ENCODE measurements around the gene EXOC3L1. TPM values are rescaled to one million over a fixed set of nuclear protein-coding genes. Genes with fewer than 3 reads are reported as not detected.

The EXOC3L1 gene
- total RNA-seq, 4 donors from 2014 or later: 3.0 to 6.7 TPM; not detected in 2

DNA sequence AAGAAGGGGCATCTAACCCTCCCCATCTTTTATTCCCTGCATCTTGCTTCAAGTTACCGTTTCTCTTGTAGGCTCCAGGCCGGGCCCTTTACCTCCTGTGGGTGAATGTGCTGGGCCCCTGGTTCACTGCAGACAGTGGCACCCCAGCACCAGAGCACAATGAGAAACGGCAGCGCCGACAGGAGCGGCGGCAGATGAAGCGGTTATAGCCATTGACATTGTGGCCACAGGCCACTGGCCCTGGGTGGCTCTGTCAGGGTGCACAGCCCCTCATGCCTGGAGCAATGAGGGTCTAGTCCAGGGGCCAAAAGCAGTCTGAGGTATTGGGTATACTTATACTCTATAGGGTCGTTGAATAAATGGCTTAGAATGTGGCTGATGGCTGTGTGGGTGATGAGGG, 39.0 kb upstream of the EXOC3L1 start:
- Histone ChIP-seq H3K4me3 (no peak overlapping the region), H3K27ac (no peak overlapping the region), H3K27me3 (no peaks in the 10 kb centered on the region), H3K36me3 (peaks cover 0 to 18% (median 9%) of the 10 kb centered on the region in 4 donors), H3K9me3 (no peaks in the 10 kb centered on the region), H3K4me1 (peaks cover 7 to 21% (median 16%) of the 10 kb centered on the region in 4 donors)
- no peak for TF ChIP-seq POLR2A (IDR thresholded peaks at IDR 0.05)
- no peak for TF ChIP-seq POLR2AphosphoS5 (IDR thresholded peaks at IDR 0.05)
- TF ChIP-seq EP300 (IDR thresholded peaks at IDR 0.05; ENCODE audit: low read depth): no peak
- TF ChIP-seq CTCF (IDR thresholded peaks at IDR 0.05): no peak
- intact Hi-C loops (cut with DNase I; ENCODE audit: low total_unique reads) (no loop called here), in situ Hi-C loops (cut with MboI; ENCODE audit: low pct_ligation_motif_present in 1 of 4, low pct_unique_long_range_greater_than_20kb in 1 of 4, low sequenced_read_pairs in 3 of 4) (no loop called here)
- DNase-seq: no peak
- WGBS, 2 donors (ENCODE audit: low coverage in 1 of 2): 50 to 78% methylated on average over 1 to 9 of the region's 9 CpGs

GRCh38 chr16:67228034-67228785, 38.3 kb upstream of the EXOC3L1 start:
- H3K4me1 ChIP-seq: peaks cover 7 to 21% (median 16%) of the 10 kb centered on the region in 4 donors
- 81 to 86% methylated on average over 4 to 9 of the region's 9 CpGs for WGBS, 2 donors (ENCODE audit: low coverage in 1 of 2)
- no peak for DNase-seq
- TF ChIP-seq POLR2A (IDR thresholded peaks at IDR 0.05): no peak
- TF ChIP-seq EP300 (IDR thresholded peaks at IDR 0.05; ENCODE audit: low read depth): no peak
- no peak for TF ChIP-seq POLR2AphosphoS5 (IDR thresholded peaks at IDR 0.05)
- no peak for TF ChIP-seq CTCF (IDR thresholded peaks at IDR 0.05)
- intact Hi-C loops (cut with DNase I; ENCODE audit: low total_unique reads) (no loop called here), in situ Hi-C loops (cut with MboI; ENCODE audit: low pct_ligation_motif_present in 1 of 4, low pct_unique_long_range_greater_than_20kb in 1 of 4, low sequenced_read_pairs in 3 of 4) (no loop called here)
- peak overlapping the region in 1 of 4 donors; percentile 86 for H3K27ac ChIP-seq
- H3K36me3 ChIP-seq: peaks cover 0 to 18% (median 9%) of the 10 kb centered on the region in 4 donors
- H3K27me3 ChIP-seq: no peaks in the 10 kb centered on the region
- no peaks in the 10 kb centered on the region for H3K9me3 ChIP-seq
- H3K4me3 ChIP-seq: peak overlapping the region in 1 of 4 donors; percentile 93

DNA sequence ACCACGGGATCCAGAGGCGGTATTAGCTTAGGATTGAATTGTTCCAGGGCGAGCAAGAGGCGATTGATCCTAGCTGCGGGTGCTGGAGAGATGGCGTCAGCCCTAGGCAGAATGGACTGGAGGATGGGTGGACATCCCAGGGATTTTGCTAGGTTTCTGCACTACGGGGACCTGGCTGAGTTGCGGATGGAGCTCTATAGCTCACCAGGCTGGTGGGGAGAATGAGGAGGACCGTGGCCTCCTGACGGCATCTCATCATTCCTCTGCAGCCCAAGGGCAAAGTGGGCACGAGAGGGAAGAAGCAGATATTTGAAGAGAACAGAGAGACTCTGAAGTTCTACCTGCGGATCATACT, 37.6 kb upstream of the EXOC3L1 start:
- Histone ChIP-seq H3K4me3 (peak overlapping the region; percentile 68 to 94 (median 82)), H3K27ac (peak overlapping the region; percentile 82 to 86 (median 84)), H3K4me1 (peaks cover 7 to 21% (median 16%) of the 10 kb centered on the region in 4 donors), H3K27me3 (no peaks in the 10 kb centered on the region), H3K9me3 (no peaks in the 10 kb centered on the region), H3K36me3 (peaks cover 0 to 18% (median 9%) of the 10 kb centered on the region in 4 donors)
- intact Hi-C loops (cut with DNase I; ENCODE audit: low total_unique reads): no loop called here
- in situ Hi-C loops (cut with MboI; ENCODE audit: low pct_ligation_motif_present in 1 of 4, low pct_unique_long_range_greater_than_20kb in 1 of 4, low sequenced_read_pairs in 3 of 4): no loop called here
- no peak for TF ChIP-seq EP300 (IDR thresholded peaks at IDR 0.05; ENCODE audit: low read depth)
- TF ChIP-seq POLR2A (IDR thresholded peaks at IDR 0.05): no peak
- no peak for TF ChIP-seq POLR2AphosphoS5 (IDR thresholded peaks at IDR 0.05)
- TF ChIP-seq CTCF (IDR thresholded peaks at IDR 0.05): no peak
- no peak for DNase-seq
- WGBS, 2 donors (ENCODE audit: low coverage in 1 of 2): 10% methylated on average over 12 of the region's 12 CpGs; no CpG with 5 or more reads in 1 of the 2 donors

DNA sequence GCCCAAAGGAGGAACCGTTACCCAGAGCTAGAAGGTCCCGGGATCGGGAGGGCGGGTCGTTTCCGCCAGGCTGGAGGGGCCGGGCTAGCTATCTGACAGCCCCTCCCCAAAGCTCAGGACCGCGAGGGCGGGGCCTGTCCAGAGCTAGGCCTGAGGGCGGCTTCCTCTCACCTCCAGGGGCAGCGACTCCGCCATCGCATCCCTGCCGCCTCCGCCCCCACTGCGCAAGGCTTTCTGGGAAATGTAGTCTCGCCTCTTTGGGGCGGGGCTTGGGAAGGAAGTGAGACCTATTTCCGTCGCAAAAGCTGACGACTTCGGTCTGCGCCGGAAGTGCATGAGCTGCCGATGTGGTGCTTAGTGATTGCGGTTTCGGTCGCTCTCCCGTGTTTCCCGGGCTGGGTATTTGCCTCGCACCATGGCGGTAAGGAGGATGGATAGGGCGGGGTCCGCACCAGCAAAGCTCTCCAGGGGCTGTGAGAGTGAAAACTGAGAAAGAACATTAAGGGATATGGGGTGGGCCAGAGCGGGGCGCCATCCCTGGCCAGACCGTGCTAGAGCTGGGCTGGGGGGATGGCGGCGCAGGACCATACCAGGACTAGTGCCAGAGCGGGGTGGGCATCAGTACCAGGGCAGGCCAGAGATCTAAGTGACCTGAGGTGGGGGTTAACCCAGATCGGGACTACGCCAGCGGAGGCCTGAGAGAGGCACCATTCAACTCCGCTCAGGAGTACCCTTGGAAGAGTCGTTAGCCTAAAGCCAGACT, 37.0 kb upstream of the EXOC3L1 start, which contains the start of gene TMEM208:
TMEM208 (plus strand) TSS at position 327 of the 763 bp plus-strand sequence; CDS start at position 416, 89 bp downstream.
- H3K27me3 ChIP-seq: no peaks in the 10 kb centered on the region
- no peaks in the 10 kb centered on the region for H3K9me3 ChIP-seq
- H3K27ac ChIP-seq: peak within 1 kb of the TSS; percentile 82 to 86 (median 84)
- 0% methylated on average over 45 of the region's 46 CpGs; no CpG with 5 or more reads in 1 of the 2 donors for WGBS, 2 donors (ENCODE audit: low coverage in 1 of 2)
- in situ Hi-C loops (cut with MboI; ENCODE audit: low pct_ligation_motif_present in 1 of 4, low pct_unique_long_range_greater_than_20kb in 1 of 4, low sequenced_read_pairs in 3 of 4) (no loop called here), intact Hi-C loops (cut with DNase I; ENCODE audit: low total_unique reads) (no loop called here)
- peak within 1 kb of the TSS; percentile 68 to 94 (median 82) for H3K4me3 ChIP-seq
- H3K36me3 ChIP-seq: peaks cover 0 to 18% (median 9%) of the 10 kb centered on the region in 4 donors
- DNase-seq: peak; percentile 98
- TF ChIP-seq EP300 (IDR thresholded peaks at IDR 0.05; ENCODE audit: low read depth): no peak
- peak; percentile 89 to 93 (median 90) for TF ChIP-seq POLR2AphosphoS5 (IDR thresholded peaks at IDR 0.05)
- peak in 1 of 5 experiments; percentile 48 for TF ChIP-seq CTCF (IDR thresholded peaks at IDR 0.05)
- peak; percentile 74 for TF ChIP-seq POLR2A (IDR thresholded peaks at IDR 0.05)
- H3K4me1 ChIP-seq: peaks cover 7 to 21% (median 16%) of the 10 kb centered on the region in 4 donors
